Panc1 (cell line): ENCODE data around the gene TBRG4. TPM values are rescaled to one million over a fixed set of nuclear protein-coding genes. Genes with fewer than 3 reads are reported as not detected.

Source experiments
- ATAC-seq: fragments of 200-7000 bp; cut with Tn5 transposase; 2 replicates; pipeline ENCODE4 v1.9.1; 2020; ENCODE audit warnings: mild to moderate bottlenecking, moderate library complexity
- BruUV-seq: library from RNA; stranded (reverse); fragments of 400-500 nt; replicated peaks from 2 replicates; lab custom pipeline; 2021; lab: Mats Ljungman, UMichigan
- CTCF ChIA-PET: fragments of 300-600 bp; sonication (Branson Sonifier 250); formaldehyde crosslinking; loops from one replicate; lab custom pipeline; 2022; ENCODE audit warnings: antibody characterized with exemption; lab: Charles Lee
- POLR2A ChIA-PET: fragments of 300-600 bp; sonication (Branson Sonifier 250); formaldehyde crosslinking; loops from one replicate; lab custom pipeline; 2022; ENCODE audit warnings: antibody characterized with exemption; lab: Charles Lee
- DNase-seq: peaks from one replicate; pipeline ENCODE4 v3.0.0-alpha.2; 2010; ENCODE audit warnings: low read depth, low spot score
- H3K27ac ChIP-seq: 2 replicates; pipeline ENCODE4 v1.5.1; 2011; ENCODE audit warnings: mild to moderate bottlenecking, low read length, inconsistent platforms
- H3K27me3 ChIP-seq: fragments of 200-500 bp; sonication (Bioruptor generic); 2 replicates; pipeline ENCODE4 v1.6.0; 2014; ENCODE audit warnings: low read length, inconsistent platforms; ENCODE audit not compliant: control insufficient read depth, insufficient read depth
- H3K36me3 ChIP-seq: fragments of 200-500 bp; sonication (Bioruptor generic); 2 replicates; pipeline ENCODE4 v1.5.1; 2014; ENCODE audit warnings: inconsistent platforms, mild to moderate bottlenecking, low read length, moderate library complexity; ENCODE audit not compliant: control insufficient read depth, insufficient read depth
- H3K4me1 ChIP-seq: 2 replicates; pipeline ENCODE4 v1.5.1; 2011; ENCODE audit warnings: inconsistent platforms, mild to moderate bottlenecking, low read length, moderate library complexity; ENCODE audit not compliant: control insufficient read depth, insufficient read depth
- H3K4me3 ChIP-seq, 2 experiments: 2 replicates each; pipeline ENCODE4 v1.5.1; 2011 to 2012; ENCODE audit warnings: low read depth in 2 of 2, low read length in 2 of 2, mild to moderate bottlenecking in 2 of 2, inconsistent platforms in 1 of 2, moderate library complexity in 1 of 2
- H3K9me3 ChIP-seq: fragments of 200-500 bp; sonication (Bioruptor generic); 2 replicates; pipeline ENCODE4 v1.5.1; 2014; ENCODE audit warnings: low read depth, mild to moderate bottlenecking, inconsistent platforms, low read length, moderate library complexity; ENCODE audit not compliant: control insufficient read depth, insufficient read depth
- POLR2AphosphoS5 ChIP-seq: IDR thresholded peaks from 2 replicates; pipeline ENCODE4 v1.6.1; 2012; ENCODE audit warnings: mild to moderate bottlenecking, low read depth, low read length, moderate library complexity
- SIN3A ChIP-seq: IDR thresholded peaks from 2 replicates; pipeline ENCODE4 v1.6.1; 2012; ENCODE audit warnings: low read depth, mild to moderate bottlenecking, low read length, moderate library complexity, borderline replicate concordance; ENCODE audit not compliant: insufficient read depth
- TCF7L2 ChIP-seq: IDR thresholded peaks from 2 replicates; pipeline ENCODE4 v1.6.1; 2011; ENCODE audit warnings: mild to moderate bottlenecking, low read depth, low read length, inconsistent platforms
- in situ Hi-C: cut with HindIII; loops from 2 replicates; pipeline ENCODE4 v1.10.0; 2016; ENCODE audit warnings: low sequenced_read_pairs, low pct_unique_long_range_greater_than_20kb
- intact Hi-C: fragments of 100-400 bp; cut with micrococcal nuclease; formaldehyde crosslinking; loops from one replicate; pipeline ENCODE4 v1.10.0; 2022; ENCODE audit not compliant: unreplicated experiment
- total RNA-seq: library from RNA; stranded (reverse); gene quantifications from one replicate; pipeline ENCODE4 v1.2.1, GENCODE V29; 2021; ENCODE audit not compliant: unreplicated experiment
- TF ChIP-seq, protein P1 (sequence below): fragments of 450-650 bp; IDR thresholded peaks from 2 replicates; pipeline ENCODE4 v1.5.1; 2017; ENCODE audit warnings: mild to moderate bottlenecking
- TF ChIP-seq, protein P2 (sequence below), 2 experiments: IDR thresholded peaks; 2 replicates each; pipeline ENCODE4 v1.6.1; 2011 to 2012; ENCODE audit warnings: low read depth in 2 of 2, control low read depth in 1 of 2, low read length in 1 of 2, mild to moderate bottlenecking in 1 of 2, moderate library complexity in 1 of 2; ENCODE audit not compliant: insufficient read depth in 1 of 2

TBRG4 gene
- total RNA-seq, 1 experiment from 2014 or later = 149 TPM

DNA sequence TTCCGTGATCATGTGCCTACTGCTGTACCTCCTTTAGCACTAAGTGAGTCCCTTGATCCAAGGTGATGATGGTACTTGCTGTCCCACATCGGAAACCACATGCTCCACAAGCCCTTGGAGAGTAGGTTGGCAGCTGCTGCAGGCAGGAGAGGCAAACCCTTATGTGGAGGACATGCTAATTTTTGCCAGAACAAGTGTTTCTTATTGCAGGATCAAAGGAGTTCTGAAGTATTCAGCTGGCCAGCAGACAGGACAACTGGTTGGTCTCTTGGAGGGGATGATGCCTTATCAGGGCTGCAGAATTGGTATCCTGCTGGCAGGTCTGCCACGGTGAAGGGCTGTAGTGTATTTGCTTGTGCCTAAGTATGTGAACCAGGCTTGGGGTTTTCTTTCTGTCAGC is 59.5 kb downstream of the TBRG4 start:
- ATAC-seq (no peak), DNase-seq (no peak)
- BruUV-seq = no TSS peak

DNA sequence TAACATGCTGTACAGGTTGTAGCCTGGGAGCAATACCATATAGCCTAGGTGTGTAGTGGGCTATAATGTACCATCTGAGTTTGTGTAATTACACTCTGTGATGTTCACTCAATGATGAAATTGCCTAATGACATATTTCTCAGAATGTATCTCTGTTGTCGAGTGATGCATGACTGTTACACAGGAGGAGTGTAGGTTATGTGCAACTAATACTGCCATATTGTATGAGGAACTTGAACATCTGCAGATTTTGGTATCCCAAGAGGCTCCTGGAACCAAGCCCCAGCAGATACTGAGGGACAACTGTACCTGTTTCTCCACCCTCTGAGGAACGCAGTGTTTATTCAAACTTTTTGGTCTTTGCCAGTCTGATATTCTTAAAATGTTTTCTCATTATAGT is 61.3 kb downstream of the TBRG4 start:
- no peaks in the 10 kb centered on the region for H3K9me3 ChIP-seq
- no peaks in the 10 kb centered on the region for H3K4me1 ChIP-seq
- no peak overlapping the region for H3K4me3 ChIP-seq
- no peak for DNase-seq
- BruUV-seq = no TSS peak
- H3K27ac ChIP-seq = no peak overlapping the region
- no peaks in the 10 kb centered on the region for H3K36me3 ChIP-seq
- ChIA-PET CTCF (no interaction called here), POLR2A (no interaction called here)
- H3K27me3 ChIP-seq = no peaks in the 10 kb centered on the region
- no peak for TF ChIP-seq POLR2AphosphoS5
- no peak for TF ChIP-seq TCF7L2
- TF ChIP-seq, protein P1, sequence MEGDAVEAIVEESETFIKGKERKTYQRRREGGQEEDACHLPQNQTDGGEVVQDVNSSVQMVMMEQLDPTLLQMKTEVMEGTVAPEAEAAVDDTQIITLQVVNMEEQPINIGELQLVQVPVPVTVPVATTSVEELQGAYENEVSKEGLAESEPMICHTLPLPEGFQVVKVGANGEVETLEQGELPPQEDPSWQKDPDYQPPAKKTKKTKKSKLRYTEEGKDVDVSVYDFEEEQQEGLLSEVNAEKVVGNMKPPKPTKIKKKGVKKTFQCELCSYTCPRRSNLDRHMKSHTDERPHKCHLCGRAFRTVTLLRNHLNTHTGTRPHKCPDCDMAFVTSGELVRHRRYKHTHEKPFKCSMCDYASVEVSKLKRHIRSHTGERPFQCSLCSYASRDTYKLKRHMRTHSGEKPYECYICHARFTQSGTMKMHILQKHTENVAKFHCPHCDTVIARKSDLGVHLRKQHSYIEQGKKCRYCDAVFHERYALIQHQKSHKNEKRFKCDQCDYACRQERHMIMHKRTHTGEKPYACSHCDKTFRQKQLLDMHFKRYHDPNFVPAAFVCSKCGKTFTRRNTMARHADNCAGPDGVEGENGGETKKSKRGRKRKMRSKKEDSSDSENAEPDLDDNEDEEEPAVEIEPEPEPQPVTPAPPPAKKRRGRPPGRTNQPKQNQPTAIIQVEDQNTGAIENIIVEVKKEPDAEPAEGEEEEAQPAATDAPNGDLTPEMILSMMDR = no peak
- TF ChIP-seq, protein P2, sequence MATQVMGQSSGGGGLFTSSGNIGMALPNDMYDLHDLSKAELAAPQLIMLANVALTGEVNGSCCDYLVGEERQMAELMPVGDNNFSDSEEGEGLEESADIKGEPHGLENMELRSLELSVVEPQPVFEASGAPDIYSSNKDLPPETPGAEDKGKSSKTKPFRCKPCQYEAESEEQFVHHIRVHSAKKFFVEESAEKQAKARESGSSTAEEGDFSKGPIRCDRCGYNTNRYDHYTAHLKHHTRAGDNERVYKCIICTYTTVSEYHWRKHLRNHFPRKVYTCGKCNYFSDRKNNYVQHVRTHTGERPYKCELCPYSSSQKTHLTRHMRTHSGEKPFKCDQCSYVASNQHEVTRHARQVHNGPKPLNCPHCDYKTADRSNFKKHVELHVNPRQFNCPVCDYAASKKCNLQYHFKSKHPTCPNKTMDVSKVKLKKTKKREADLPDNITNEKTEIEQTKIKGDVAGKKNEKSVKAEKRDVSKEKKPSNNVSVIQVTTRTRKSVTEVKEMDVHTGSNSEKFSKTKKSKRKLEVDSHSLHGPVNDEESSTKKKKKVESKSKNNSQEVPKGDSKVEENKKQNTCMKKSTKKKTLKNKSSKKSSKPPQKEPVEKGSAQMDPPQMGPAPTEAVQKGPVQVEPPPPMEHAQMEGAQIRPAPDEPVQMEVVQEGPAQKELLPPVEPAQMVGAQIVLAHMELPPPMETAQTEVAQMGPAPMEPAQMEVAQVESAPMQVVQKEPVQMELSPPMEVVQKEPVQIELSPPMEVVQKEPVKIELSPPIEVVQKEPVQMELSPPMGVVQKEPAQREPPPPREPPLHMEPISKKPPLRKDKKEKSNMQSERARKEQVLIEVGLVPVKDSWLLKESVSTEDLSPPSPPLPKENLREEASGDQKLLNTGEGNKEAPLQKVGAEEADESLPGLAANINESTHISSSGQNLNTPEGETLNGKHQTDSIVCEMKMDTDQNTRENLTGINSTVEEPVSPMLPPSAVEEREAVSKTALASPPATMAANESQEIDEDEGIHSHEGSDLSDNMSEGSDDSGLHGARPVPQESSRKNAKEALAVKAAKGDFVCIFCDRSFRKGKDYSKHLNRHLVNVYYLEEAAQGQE (IDR thresholded peaks at IDR 0.05; ENCODE audit: insufficient read depth in 1 of 2, low read depth in 2 of 2, low read length in 1 of 2) = no peak
- no peak for TF ChIP-seq SIN3A
- intact Hi-C loops (no loop called here), in situ Hi-C loops (no loop called here)
- no peak for ATAC-seq

More for the DNA sequence above, 59.5 kb downstream of the TBRG4 start:
- TF ChIP-seq POLR2AphosphoS5 = no peak
- TF ChIP-seq SIN3A = no peak
- TF ChIP-seq, protein P1 = no peak
- H3K4me1 ChIP-seq = no peaks in the 10 kb centered on the region
- intact Hi-C loops = no loop called here
- H3K36me3 ChIP-seq = no peaks in the 10 kb centered on the region
- H3K9me3 ChIP-seq = no peaks in the 10 kb centered on the region
- ChIA-PET POLR2A (interaction anchor here (0.5 kb wide), 1 partner anchor 533 kb away, joined by 16 read pairs; no protein-coding TSS in a partner anchor), CTCF (no interaction called here)
- H3K4me3 ChIP-seq = no peak overlapping the region
- H3K27ac ChIP-seq = no peak overlapping the region
- in situ Hi-C loops = no loop called here
- H3K27me3 ChIP-seq = no peaks in the 10 kb centered on the region

Other genes starting within 250 kb of the TBRG4 start
- 25.2 TPM for gene PURB, start 226.2 kb downstream of the TBRG4 start, total RNA-seq
- gene MYO1G, start 132.7 kb downstream of the TBRG4 start, total RNA-seq = 0.41 TPM
- gene CCM2, start 111.5 kb downstream of the TBRG4 start, total RNA-seq = 97.1 TPM
- gene NACAD, start 22.7 kb downstream of the TBRG4 start, total RNA-seq = 5.3 TPM
- 0.13 TPM for gene RAMP3, start 46.1 kb upstream of the TBRG4 start, total RNA-seq